HepG2 (cell line): Measurements from ENCODE around the gene VMO1. TPM values are rescaled to one million over a fixed set of nuclear protein-coding genes. Genes with fewer than 3 reads are reported as not detected.

Experiments used
- ARHGAP35 ChIP-seq: sonication (generic); formaldehyde crosslinking; IDR thresholded peaks from 2 replicates; pipeline ENCODE4 v1.9.0; 2022; ENCODE audit warnings: mild to moderate bottlenecking, inconsistent platforms, moderate library complexity, missing genetic modification reagents, borderline replicate concordance
- ARNT2 ChIP-seq: sonication (generic); formaldehyde crosslinking; IDR thresholded peaks from 2 replicates; pipeline ENCODE4 v1.8.0; 2022; ENCODE audit warnings: mild to moderate bottlenecking, low read depth, missing genetic modification reagents, moderate library complexity
- CENPX ChIP-seq: sonication (generic); formaldehyde crosslinking; IDR thresholded peaks from 2 replicates; pipeline ENCODE4 v1.9.0; 2021; ENCODE audit warnings: mild to moderate bottlenecking, missing genetic modification reagents, moderate library complexity
- DBP ChIP-seq: sonication (generic); formaldehyde crosslinking; IDR thresholded peaks from 2 replicates; pipeline ENCODE4 v1.4.0; 2020; ENCODE audit warnings: missing genetic modification reagents; ENCODE audit errors: not compliant biosample characterization
- FOXA1 ChIP-seq, 2 experiments: fragments of 450-650 bp in 1 of 2; sonication (generic) in 1 of 2; formaldehyde crosslinking in 1 of 2; IDR thresholded peaks; 2 replicates each; pipeline versions ENCODE4 v1.4.0 to v1.6.1; 2016 to 2020; ENCODE audit warnings: missing genetic modification reagents in 1 of 2
- HMG20B ChIP-seq: conservative IDR thresholded peaks from 2 replicates; pipeline ENCODE4 v1.6.1; 2016; ENCODE audit warnings: missing genetic modification reagents, missing compliant biosample characterization
- HNF1A ChIP-seq, 2 experiments: sonication (generic) in 1 of 2; formaldehyde crosslinking in 1 of 2; IDR thresholded peaks; 2 replicates each; pipeline versions ENCODE4 v1.4.0 to v1.6.1; 2016 to 2020; ENCODE audit warnings: borderline replicate concordance in 1 of 2, low read depth in 1 of 2, mild to moderate bottlenecking in 1 of 2, missing genetic modification reagents in 1 of 2
- HNRNPUL1 ChIP-seq: fragments of 200-400 bp; formaldehyde crosslinking; IDR thresholded peaks from 2 replicates; pipeline ENCODE4 v1.6.1; 2017; ENCODE audit warnings: low read depth, mild to moderate bottlenecking, low read length, moderate library complexity
- KAT8 ChIP-seq: IDR thresholded peaks from 2 replicates; pipeline ENCODE4 v1.6.1; 2016; ENCODE audit warnings: missing genetic modification reagents, missing compliant biosample characterization
- NCOA5 ChIP-seq: sonication (generic); formaldehyde crosslinking; IDR thresholded peaks from 2 replicates; pipeline ENCODE4 v1.4.0; 2020; ENCODE audit warnings: missing genetic modification reagents
- POLR2A ChIP-seq, 2 experiments: IDR thresholded peaks; 2 replicates each; pipeline ENCODE4 v1.6.1; 2011; ENCODE audit warnings: low read depth in 2 of 2, low read length in 2 of 2, mild to moderate bottlenecking in 1 of 2, moderate library complexity in 1 of 2; ENCODE audit not compliant: insufficient read depth in 1 of 2
- SNRNP70 ChIP-seq: fragments of 200-400 bp; formaldehyde crosslinking; IDR thresholded peaks from 2 replicates; pipeline ENCODE4 v1.6.1; 2017; ENCODE audit warnings: mild to moderate bottlenecking, low read depth, low read length, moderate library complexity
- YEATS2 ChIP-seq: sonication (generic); formaldehyde crosslinking; IDR thresholded peaks from 2 replicates; pipeline ENCODE4 v1.4.0; 2020; ENCODE audit warnings: missing genetic modification reagents, borderline replicate concordance
- ZNF263 ChIP-seq: sonication (generic); formaldehyde crosslinking; IDR thresholded peaks from 2 replicates; pipeline ENCODE4 v1.4.0; 2020; ENCODE audit warnings: missing genetic modification reagents
- ZNF333 ChIP-seq: sonication (generic); formaldehyde crosslinking; IDR thresholded peaks from 2 replicates; pipeline ENCODE4 v1.4.0; 2020; ENCODE audit warnings: mild to moderate bottlenecking, missing genetic modification reagents, borderline replicate concordance
- ZNF362 ChIP-seq: sonication (generic); formaldehyde crosslinking; IDR thresholded peaks from 2 replicates; pipeline ENCODE4 v1.4.0; 2020; ENCODE audit warnings: missing genetic modification reagents, mild to moderate bottlenecking, borderline replicate concordance
- ZNF546 ChIP-seq: sonication (generic); formaldehyde crosslinking; conservative IDR thresholded peaks from 2 replicates; pipeline ENCODE4 v1.8.1; 2023; ENCODE audit warnings: mild to moderate bottlenecking, missing genetic modification reagents
- ZNF557 ChIP-seq: sonication (generic); formaldehyde crosslinking; IDR thresholded peaks from 2 replicates; pipeline ENCODE4 v1.4.0; 2020; ENCODE audit warnings: missing genetic modification reagents
- ZNF558 ChIP-seq: sonication (generic); formaldehyde crosslinking; IDR thresholded peaks from 2 replicates; pipeline ENCODE4 v1.9.0; 2022; ENCODE audit warnings: mild to moderate bottlenecking, missing genetic modification reagents, borderline replicate concordance
- ZNF562 ChIP-seq: sonication (generic); formaldehyde crosslinking; IDR thresholded peaks from 2 replicates; pipeline ENCODE4 v1.8.0; 2022; ENCODE audit warnings: missing genetic modification reagents, borderline replicate concordance
- ZNF780A ChIP-seq: sonication (generic); formaldehyde crosslinking; IDR thresholded peaks from 2 replicates; pipeline ENCODE4 v1.8.0; 2022; ENCODE audit warnings: mild to moderate bottlenecking, missing genetic modification reagents, moderate library complexity
- ZNF792 ChIP-seq: IDR thresholded peaks from 2 replicates; pipeline ENCODE4 v1.6.1; 2016
- polyA plus RNA-seq, 8 experiments: library from polyadenylated mRNA; depleted of rRNA in 3 of 8; stranded (reverse) in 7 of 8; unstranded in 1 of 8; fragments of >200 nt; fragmentation: Illumina TruSeq in 4 of 8; extraction: Trizol in 4 of 8; gene quantifications; 2 replicates each; pipeline versions ENCODE4 v1.2.1 to v1.2.3, GENCODE V29; 2011 to 2016; ENCODE audit warnings: low read depth in 4 of 8, missing spikeins in 1 of 8, mixed read lengths in 1 of 8; ENCODE audit not compliant: insufficient read depth in 1 of 8
- total RNA-seq, 5 experiments: library from RNA; depleted of rRNA; stranded (reverse); fragments of >200 nt; fragmentation: Illumina TruSeq; extraction: Trizol; gene quantifications; 2 replicates each; pipeline ENCODE4 v1.2.3, GENCODE V29; 2016; ENCODE audit warnings: low read depth in 1 of 5

The VMO1 gene
- total and polyA plus RNA-seq, 2 of the 13 experiments (the other 11 are each of a cell fraction or from before 2014, with no cell fraction given), result not detected

- TF ChIP-seq ZNF546 (no peak; the same call in none of the 2 replicates), ZNF263 (CRISPR knock-in tag) (no peak), HMG20B (0 out of 2 replicates have a peak, but pooled peaks have one; percentile 37), HNF1A (IDR thresholded peaks at IDR 0.05; ENCODE audit: low read depth) (peak; percentile 99), HNF1A (CRISPR knock-in tag; IDR thresholded peaks at IDR 0.05; ENCODE audit: borderline replicate concordance) (peak; percentile 99), NCOA5 (no peak), ZNF558 (CRISPR knock-in tag) (no peak), HNRNPUL1 (peak; percentile 82), ZNF557 (CRISPR knock-in tag) (peak; percentile 45; the same call in 1 of the 2 replicates), KAT8 (no peak), ARNT2 (CRISPR knock-in tag) (no peak; the same call in 1 of the 2 replicates), ZNF333 (CRISPR knock-in tag) (no peak), ZNF792 (CRISPR knock-in tag) (peak; percentile 27; the same call in 1 of the 2 replicates), ZNF362 (CRISPR knock-in tag) (no peak), YEATS2 (CRISPR knock-in tag) (0 out of 2 replicates have a peak, but pooled peaks have one; percentile 12), FOXA1 (IDR thresholded peaks at IDR 0.05) (no peak), FOXA1 (CRISPR knock-in tag; IDR thresholded peaks at IDR 0.05) (no peak), POLR2A (IDR thresholded peaks at IDR 0.05; ENCODE audit: insufficient read depth in 1 of 2, low read depth in 2 of 2, low read length in 2 of 2) (peak; percentile 81 to 98), SNRNP70 (no peak), ZNF562 (CRISPR knock-in tag) (no peak), ARHGAP35 (peak; percentile 75; the same call in 1 of the 2 replicates), CENPX (CRISPR knock-in tag) (no peak), ZNF780A (CRISPR knock-in tag) (0 out of 2 replicates have a peak, but pooled peaks have one; percentile 66), DBP (CRISPR knock-in tag) (no peak)
Observed at GRCh38 chr17:4788807-4789700, 2.9 kb upstream of the VMO1 start, which contains the start of gene GLTPD2 (continued).
